Vagina (tissue), 2 donors: Measurements from ENCODE around the gene RIPK3.

Experiments
- CTCF ChIP-seq, 3 experiments: fragments of 450-650 bp in 2 of 3; fragments of 200-600 bp in 1 of 3; sonication (generic) in 1 of 3; IDR thresholded peaks; one replicate each; pipeline ENCODE4 v1.5.1; 2017 to 2019; ENCODE audit warnings: antibody characterized with exemption in 3 of 3, mild to moderate bottlenecking in 2 of 3, moderate library complexity in 2 of 3
- POLR2AphosphoS5 ChIP-seq, 2 donors: sonication (generic); formaldehyde crosslinking; IDR thresholded peaks; one replicate each; pipeline ENCODE4 v1.9.0; 2017; ENCODE audit warnings: antibody characterized with exemption in 2 of 2, mild to moderate bottlenecking in 2 of 2, low read depth in 1 of 2; ENCODE audit not compliant: insufficient read depth in 1 of 2

- TF ChIP-seq POLR2AphosphoS5 (IDR thresholded peaks at IDR 0.05; ENCODE audit: insufficient read depth in 1 of 2, low read depth in 1 of 2) (no peak), CTCF (IDR thresholded peaks at IDR 0.05) (no peak)
Measured at GRCh38 chr14:24378981-24379906, 39.5 kb upstream of the RIPK3 start.
